Suprapubic skin (tissue), 4 donors: ENCODE results near the gene FCMR. TPM values are rescaled to one million over a fixed set of nuclear protein-coding genes. Genes with fewer than 3 reads are reported as not detected.

ENCODE experiments used
- DNase-seq, 2 donors: peaks; one replicate each; pipeline ENCODE4 v3.0.0-alpha.2; 2019; ENCODE audit warnings: low spot score in 2 of 2
- H3K27ac ChIP-seq: fragments of 200-600 bp; sonication (generic); one replicate; pipeline ENCODE4 v1.5.1; 2019
- H3K27me3 ChIP-seq: fragments of 200-600 bp; sonication (generic); one replicate; pipeline ENCODE4 v1.5.1; 2019
- H3K36me3 ChIP-seq: fragments of 200-600 bp; sonication (generic); one replicate; pipeline ENCODE4 v1.5.1; 2019
- H3K4me1 ChIP-seq: fragments of 200-600 bp; sonication (generic); one replicate; pipeline ENCODE4 v1.5.1; 2019
- H3K4me3 ChIP-seq: fragments of 200-600 bp; sonication (generic); one replicate; pipeline ENCODE4 v1.5.1; 2019; ENCODE audit warnings: mild to moderate bottlenecking
- H3K9me3 ChIP-seq: fragments of 200-600 bp; sonication (generic); one replicate; pipeline ENCODE4 v1.5.1; 2019
- EP300 ChIP-seq: sonication (generic); formaldehyde crosslinking; IDR thresholded peaks from one replicate; pipeline ENCODE4 v1.6.1; 2017; ENCODE audit warnings: antibody characterized with exemption
- POLR2A ChIP-seq, 2 donors: fragments of 450-650 bp; IDR thresholded peaks; one replicate each; pipeline ENCODE4 v1.6.1; 2017; ENCODE audit warnings: antibody characterized with exemption in 2 of 2, mild to moderate bottlenecking in 2 of 2, moderate library complexity in 2 of 2
- POLR2AphosphoS5 ChIP-seq, 3 donors: sonication (generic); formaldehyde crosslinking; IDR thresholded peaks; one replicate each; pipeline ENCODE4 v1.6.1; 2017; ENCODE audit warnings: antibody characterized with exemption in 3 of 3
- WGBS: methylation state at CpG from one replicate; pipeline ENCODE4 v1.1.5; 2018; 5-methylcytosine and 5-hydroxymethylcytosine counted together
- total RNA-seq, 4 donors: library from RNA; depleted of rRNA; stranded (reverse); fragments of >200 nt; gene quantifications; one replicate each; pipeline ENCODE4 v1.1.0, GENCODE V29; 2016
- TF ChIP-seq, protein P1 (sequence below), 2 donors: fragments of 200-600 bp in 1 of 2; fragments of 450-650 bp in 1 of 2; sonication (generic) in 1 of 2; IDR thresholded peaks; one replicate each; pipeline ENCODE4 v1.5.1; 2016 to 2019; ENCODE audit warnings: antibody characterized with exemption in 2 of 2, mild to moderate bottlenecking in 1 of 2, moderate library complexity in 1 of 2

Gene FCMR
- total RNA-seq, 4 donors from 2014 or later, result 0.39 to 2.9 (median 2.2) TPM

- Histone ChIP-seq H3K36me3 (no peaks in the 10 kb centered on the region), H3K9me3 (no peaks in the 10 kb centered on the region), H3K27me3 (peaks cover 10% of the 10 kb centered on the region), H3K27ac (no peak within 1 kb of the TSS), H3K4me3 (no peak within 1 kb of the TSS), H3K4me1 (peaks cover 13% of the 10 kb centered on the region)
- TF ChIP-seq, protein P1, sequence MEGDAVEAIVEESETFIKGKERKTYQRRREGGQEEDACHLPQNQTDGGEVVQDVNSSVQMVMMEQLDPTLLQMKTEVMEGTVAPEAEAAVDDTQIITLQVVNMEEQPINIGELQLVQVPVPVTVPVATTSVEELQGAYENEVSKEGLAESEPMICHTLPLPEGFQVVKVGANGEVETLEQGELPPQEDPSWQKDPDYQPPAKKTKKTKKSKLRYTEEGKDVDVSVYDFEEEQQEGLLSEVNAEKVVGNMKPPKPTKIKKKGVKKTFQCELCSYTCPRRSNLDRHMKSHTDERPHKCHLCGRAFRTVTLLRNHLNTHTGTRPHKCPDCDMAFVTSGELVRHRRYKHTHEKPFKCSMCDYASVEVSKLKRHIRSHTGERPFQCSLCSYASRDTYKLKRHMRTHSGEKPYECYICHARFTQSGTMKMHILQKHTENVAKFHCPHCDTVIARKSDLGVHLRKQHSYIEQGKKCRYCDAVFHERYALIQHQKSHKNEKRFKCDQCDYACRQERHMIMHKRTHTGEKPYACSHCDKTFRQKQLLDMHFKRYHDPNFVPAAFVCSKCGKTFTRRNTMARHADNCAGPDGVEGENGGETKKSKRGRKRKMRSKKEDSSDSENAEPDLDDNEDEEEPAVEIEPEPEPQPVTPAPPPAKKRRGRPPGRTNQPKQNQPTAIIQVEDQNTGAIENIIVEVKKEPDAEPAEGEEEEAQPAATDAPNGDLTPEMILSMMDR (IDR thresholded peaks at IDR 0.05), result no peak
- TF ChIP-seq POLR2A (IDR thresholded peaks at IDR 0.05) (no peak), POLR2AphosphoS5 (IDR thresholded peaks at IDR 0.05) (no peak), EP300 (no peak)
- DNase-seq, result peak in 1 of 2 donors; percentile 55
- 77% methylated on average over 4 of the region's 4 CpGs for WGBS
Measured at GRCh38 chr1:206897175-206897574, 24.6 kb downstream of the FCMR start, which contains the start of gene IL24. TSS of gene IL24 (plus strand) at chr1:206897443. CDS start at chr1:206897833, 390 bp downstream.

GRCh38 chr1:206896261-206896660 lies 25.5 kb downstream of the FCMR start:
- no peaks in the 10 kb centered on the region for H3K9me3 ChIP-seq
- DNase-seq, result no peak
- H3K27me3 ChIP-seq, result peaks cover 7% of the 10 kb centered on the region
- H3K27ac ChIP-seq, result no peak overlapping the region
- WGBS, result 56% methylated on average over 3 of the region's 3 CpGs
- no peak overlapping the region for H3K4me3 ChIP-seq
- H3K36me3 ChIP-seq, result no peaks in the 10 kb centered on the region
- TF ChIP-seq POLR2AphosphoS5 (IDR thresholded peaks at IDR 0.05) (no peak), EP300 (no peak), POLR2A (IDR thresholded peaks at IDR 0.05) (no peak)
- TF ChIP-seq, protein P1 (IDR thresholded peaks at IDR 0.05), result no peak
- peaks cover 13% of the 10 kb centered on the region for H3K4me1 ChIP-seq

GRCh38 chr1:206895837-206896242 lies 25.9 kb downstream of the FCMR start:
- no peak for DNase-seq
- Histone ChIP-seq H3K36me3 (no peaks in the 10 kb centered on the region), H3K4me1 (peaks cover 15% of the 10 kb centered on the region), H3K4me3 (no peak overlapping the region), H3K9me3 (no peaks in the 10 kb centered on the region), H3K27me3 (peaks cover 4% of the 10 kb centered on the region), H3K27ac (no peak overlapping the region)
- TF ChIP-seq EP300, result no peak
- no peak for TF ChIP-seq POLR2A (IDR thresholded peaks at IDR 0.05)
- TF ChIP-seq, protein P1 (IDR thresholded peaks at IDR 0.05), result no peak
- no peak for TF ChIP-seq POLR2AphosphoS5 (IDR thresholded peaks at IDR 0.05)
- 25% methylated on average over 3 of the region's 3 CpGs for WGBS

DNA sequence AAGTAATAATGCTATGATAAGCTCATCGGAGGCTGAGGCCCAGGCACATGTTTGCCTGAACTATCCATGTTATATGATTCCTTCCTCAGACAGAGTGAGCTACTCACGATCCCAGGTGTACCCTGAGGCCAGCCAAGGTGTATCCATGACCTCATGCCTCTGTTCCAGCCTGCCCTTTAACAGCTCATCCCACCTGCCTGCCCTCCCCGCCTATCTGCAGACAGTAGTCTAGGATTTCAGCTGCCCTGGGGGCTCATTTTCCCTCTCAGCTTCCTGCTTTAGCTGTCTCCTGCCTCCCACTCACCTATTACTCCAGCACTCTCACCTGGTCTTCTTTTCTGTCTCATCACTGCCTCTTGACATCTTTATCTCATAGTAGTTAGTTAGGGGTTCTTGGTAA lies 26.4 kb downstream of the FCMR start:
- 50% methylated on average over 3 of the region's 3 CpGs for WGBS
- TF ChIP-seq, protein P1 (IDR thresholded peaks at IDR 0.05), result no peak
- TF ChIP-seq POLR2AphosphoS5 (IDR thresholded peaks at IDR 0.05) (no peak), POLR2A (IDR thresholded peaks at IDR 0.05) (no peak), EP300 (no peak)
- no peak overlapping the region for H3K27ac ChIP-seq
- no peak overlapping the region for H3K4me3 ChIP-seq
- no peak for DNase-seq
- H3K27me3 ChIP-seq, result peaks cover 4% of the 10 kb centered on the region
- H3K9me3 ChIP-seq, result no peaks in the 10 kb centered on the region
- H3K4me1 ChIP-seq, result peaks cover 20% of the 10 kb centered on the region
- H3K36me3 ChIP-seq, result no peaks in the 10 kb centered on the region

GRCh38 chr1:206893380-206893779 lies 28.4 kb downstream of the FCMR start:
- DNase-seq, result no peak
- Histone ChIP-seq H3K27me3 (no peaks in the 10 kb centered on the region), H3K9me3 (no peaks in the 10 kb centered on the region), H3K4me3 (no peak overlapping the region), H3K36me3 (no peaks in the 10 kb centered on the region), H3K4me1 (peaks cover 25% of the 10 kb centered on the region), H3K27ac (no peak overlapping the region)
- WGBS, result 59% methylated on average over 2 of the region's 2 CpGs
- no peak for TF ChIP-seq POLR2AphosphoS5 (IDR thresholded peaks at IDR 0.05)
- TF ChIP-seq EP300, result no peak
- TF ChIP-seq POLR2A (IDR thresholded peaks at IDR 0.05), result no peak
- TF ChIP-seq, protein P1 (IDR thresholded peaks at IDR 0.05), result no peak
